Nephron (organoid): Measurements from ENCODE around the gene TEX35.

Source experiments
- H3K27ac Mint-ChIP-seq, 3 experiments: 2 replicates each; pipeline ENCODE4 v1.8.0; 2020; ENCODE audit warnings: mixed read lengths in 3 of 3, mild to moderate bottlenecking in 2 of 3, moderate library complexity in 1 of 3
- H3K27me3 Mint-ChIP-seq: 2 replicates; pipeline ENCODE4 v1.8.0; 2021; ENCODE audit warnings: low read depth, mild to moderate bottlenecking, moderate library complexity, mixed read lengths
- H3K36me3 Mint-ChIP-seq: 2 replicates; pipeline ENCODE4 v1.8.0; 2020; ENCODE audit warnings: low read depth, mixed read lengths
- H3K4me1 Mint-ChIP-seq: 2 replicates; pipeline ENCODE4 v1.8.0; 2020; ENCODE audit warnings: mixed read lengths
- H3K4me3 Mint-ChIP-seq, 3 experiments: 2 replicates each; pipeline ENCODE4 v1.8.0; 2020; ENCODE audit warnings: mild to moderate bottlenecking in 3 of 3, mixed read lengths in 3 of 3, moderate library complexity in 2 of 3
- H3K9me3 Mint-ChIP-seq: 2 replicates; pipeline ENCODE4 v1.8.0; 2020; ENCODE audit warnings: mixed read lengths
- CTCF ChIP-seq, 3 experiments: fragments of 200-600 bp; sonication (generic); IDR thresholded peaks; one replicate each; pipeline ENCODE4 v1.5.0; 2021; ENCODE audit warnings: antibody characterized with exemption in 3 of 3; ENCODE audit not compliant: unreplicated experiment in 3 of 3

TEX35 gene

DNA sequence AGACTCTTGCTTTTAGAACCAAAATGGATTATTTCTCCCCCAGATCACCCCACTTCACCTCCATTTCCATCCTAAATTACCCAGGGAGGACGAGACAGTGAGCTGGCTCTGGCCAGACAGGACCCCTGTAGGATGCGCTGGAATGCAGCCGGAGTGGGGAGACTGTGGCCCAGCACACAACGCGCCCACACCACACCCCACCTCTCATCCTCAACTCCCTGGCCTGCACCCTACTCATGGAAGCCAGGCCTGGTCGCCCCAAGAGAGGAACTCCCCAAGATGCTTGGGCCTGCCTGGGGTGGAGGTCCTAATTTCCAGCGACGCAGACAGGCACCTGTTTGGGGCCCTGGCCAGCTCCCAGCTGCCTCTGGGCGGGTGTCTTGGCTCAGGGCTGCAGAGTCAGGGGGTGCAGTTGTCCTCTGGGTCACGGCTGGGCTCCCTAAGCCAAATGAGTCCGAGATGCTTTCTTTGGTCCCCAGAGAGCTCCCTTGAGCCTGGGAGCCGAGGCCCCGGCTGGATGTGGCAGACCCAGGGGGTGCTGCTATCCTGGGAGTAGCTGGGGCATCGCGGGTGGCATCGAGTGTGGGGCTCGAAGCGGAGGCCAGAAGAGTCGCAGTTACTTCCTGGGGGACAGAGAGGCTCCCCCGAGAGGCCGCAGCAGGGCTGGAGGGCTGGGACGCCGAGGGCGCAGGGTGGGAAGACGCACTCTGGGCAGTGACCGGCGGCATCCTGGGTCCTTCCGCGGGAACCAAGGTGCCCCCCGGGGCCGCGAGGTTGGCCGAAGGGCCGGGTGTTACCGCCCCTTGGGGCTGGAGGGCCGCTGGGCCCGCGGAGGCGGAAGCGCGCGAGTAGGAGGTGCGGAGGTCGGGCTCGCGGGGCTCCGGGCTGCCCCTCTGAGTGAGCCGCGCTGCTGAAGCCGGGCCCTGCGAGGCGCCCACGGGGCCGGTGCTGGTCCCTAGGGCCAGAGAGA, 26.5 kb upstream of the TEX35 start:
- no peak for TF ChIP-seq CTCF (IDR thresholded peaks at IDR 0.05; ENCODE audit: unreplicated experiment in 3 of 3)
- Mint-ChIP-seq H3K4me1 (peaks cover 5% of the 10 kb centered on the region), H3K4me3 (no peak overlapping the region), H3K9me3 (no peaks in the 10 kb centered on the region), H3K27me3 (peaks cover 4% of the 10 kb centered on the region), H3K36me3 (no peaks in the 10 kb centered on the region), H3K27ac (no peak overlapping the region)

- H3K36me3 Mint-ChIP-seq: no peaks in the 10 kb centered on the region
- no peak overlapping the region for H3K27ac Mint-ChIP-seq
- peaks cover 5% of the 10 kb centered on the region for H3K4me1 Mint-ChIP-seq
- H3K9me3 Mint-ChIP-seq: no peaks in the 10 kb centered on the region
- no peak overlapping the region for H3K4me3 Mint-ChIP-seq
- peaks cover 4% of the 10 kb centered on the region for H3K27me3 Mint-ChIP-seq
- no peak for TF ChIP-seq CTCF (IDR thresholded peaks at IDR 0.05; ENCODE audit: unreplicated experiment in 3 of 3)
Observed at GRCh38 chr1:178487070-178487615, 25.8 kb upstream of the TEX35 start.

GRCh38 chr1:178488393-178488792, 24.5 kb upstream of the TEX35 start:
- Mint-ChIP-seq H3K27me3 (peaks cover 4% of the 10 kb centered on the region), H3K9me3 (no peaks in the 10 kb centered on the region), H3K27ac (no peak overlapping the region), H3K36me3 (no peaks in the 10 kb centered on the region), H3K4me3 (no peak overlapping the region), H3K4me1 (peaks cover 5% of the 10 kb centered on the region)
- TF ChIP-seq CTCF (IDR thresholded peaks at IDR 0.05; ENCODE audit: unreplicated experiment in 3 of 3): no peak

DNA sequence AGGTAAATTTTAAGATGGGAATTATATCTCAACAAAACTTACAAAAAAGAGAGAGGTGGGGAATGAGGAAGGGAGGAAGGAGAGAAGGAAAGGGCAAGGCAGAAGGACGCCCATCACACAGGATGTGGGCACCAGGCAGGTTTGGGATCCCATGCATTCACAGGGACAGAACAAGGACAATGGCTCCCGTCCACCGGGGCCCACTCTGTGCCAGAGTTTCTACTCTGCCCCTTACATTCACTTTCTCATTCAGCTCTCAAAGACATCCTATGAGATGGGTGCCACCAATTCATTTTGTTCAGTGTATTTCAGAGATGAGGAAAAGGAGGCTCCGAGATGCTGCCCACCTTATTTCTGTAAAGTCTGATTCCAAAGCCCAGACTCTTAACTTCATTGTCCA, 23.5 kb upstream of the TEX35 start:
- Mint-ChIP-seq H3K4me3 (no peak overlapping the region), H3K9me3 (no peaks in the 10 kb centered on the region), H3K27ac (no peak overlapping the region), H3K36me3 (no peaks in the 10 kb centered on the region), H3K27me3 (peaks cover 4% of the 10 kb centered on the region), H3K4me1 (peaks cover 5% of the 10 kb centered on the region)
- no peak for TF ChIP-seq CTCF (IDR thresholded peaks at IDR 0.05; ENCODE audit: unreplicated experiment in 3 of 3)

DNA sequence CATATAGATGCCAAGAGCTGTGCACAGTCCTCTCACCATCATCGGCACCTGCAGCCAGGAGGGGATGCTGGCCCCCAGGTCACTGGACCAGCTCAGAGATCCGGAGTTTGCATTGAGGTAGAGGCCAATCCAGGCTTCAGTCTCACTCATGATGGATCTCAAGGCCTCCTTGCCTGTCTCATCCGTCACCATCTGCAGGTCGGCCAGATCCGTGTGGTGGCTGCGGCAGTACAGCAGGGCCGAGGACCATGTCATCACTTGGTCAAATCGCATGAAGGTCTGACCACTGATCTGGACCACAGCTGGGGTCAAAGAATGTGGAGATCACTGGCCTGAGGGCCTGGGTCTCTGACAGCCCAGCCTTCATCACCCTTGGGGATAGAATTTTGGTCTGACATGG, 22.8 kb upstream of the TEX35 start:
- Mint-ChIP-seq H3K36me3 (no peaks in the 10 kb centered on the region), H3K27ac (no peak overlapping the region), H3K27me3 (peaks cover 4% of the 10 kb centered on the region), H3K9me3 (no peaks in the 10 kb centered on the region), H3K4me3 (no peak overlapping the region), H3K4me1 (peaks cover 5% of the 10 kb centered on the region)
- TF ChIP-seq CTCF (IDR thresholded peaks at IDR 0.05; ENCODE audit: unreplicated experiment in 3 of 3): no peak
